Liver (tissue), 3 donors: Measurements from ENCODE around the gene ZNF605.

Experiments
- EGR1 ChIP-seq, 2 donors: IDR thresholded peaks; 2 replicates each; pipeline ENCODE4 v1.6.1; 2016 to 2018; ENCODE audit warnings: antibody characterized with exemption in 2 of 2, low read depth in 2 of 2
- FOXA1 ChIP-seq: IDR thresholded peaks from 2 replicates; pipeline ENCODE4 v1.6.1; 2016; ENCODE audit warnings: antibody characterized with exemption
- GABPA ChIP-seq, 2 donors: IDR thresholded peaks in 1 of 2; conservative IDR thresholded peaks in 1 of 2; 2 replicates each; pipeline ENCODE4 v1.6.1; 2016; ENCODE audit warnings: antibody characterized with exemption in 2 of 2, mild to moderate bottlenecking in 1 of 2, moderate library complexity in 1 of 2
- JUND ChIP-seq, 2 donors: IDR thresholded peaks; 2 replicates each; pipeline ENCODE4 v1.6.1; 2016; ENCODE audit warnings: antibody characterized with exemption in 2 of 2
- NR2F2 ChIP-seq: IDR thresholded peaks from 2 replicates; pipeline ENCODE4 v1.6.1; 2016; ENCODE audit warnings: antibody characterized with exemption
- RAD21 ChIP-seq, 2 donors: IDR thresholded peaks; 2 replicates each; pipeline ENCODE4 v1.6.1; 2016; ENCODE audit warnings: antibody characterized with exemption in 2 of 2, mild to moderate bottlenecking in 2 of 2
- REST ChIP-seq: IDR thresholded peaks from 2 replicates; pipeline ENCODE4 v1.6.1; 2016; ENCODE audit warnings: antibody characterized with exemption, mild to moderate bottlenecking
- SP1 ChIP-seq: IDR thresholded peaks from 2 replicates; pipeline ENCODE4 v1.6.1; 2018; ENCODE audit warnings: antibody characterized with exemption, mild to moderate bottlenecking
- TAF1 ChIP-seq: conservative IDR thresholded peaks from 2 replicates; pipeline ENCODE4 v1.6.1; 2016; ENCODE audit warnings: antibody characterized with exemption, mild to moderate bottlenecking
- YY1 ChIP-seq: IDR thresholded peaks from 2 replicates; pipeline ENCODE4 v1.6.1; 2016; ENCODE audit warnings: antibody characterized with exemption, mild to moderate bottlenecking
- ZBTB33 ChIP-seq: IDR thresholded peaks from 2 replicates; pipeline ENCODE4 v1.6.1; 2016; ENCODE audit warnings: antibody characterized with exemption
- TF ChIP-seq, protein P1 (sequence below): fragments of 150-350 bp; IDR thresholded peaks from 2 replicates; pipeline ENCODE4 v1.5.1; 2017; ENCODE audit warnings: improper control_type of control experiment, low read depth, low read length; ENCODE audit not compliant: missing input control
- TF ChIP-seq, protein P2 (sequence below): IDR thresholded peaks from 2 replicates; pipeline ENCODE4 v1.6.1; 2016; ENCODE audit warnings: antibody characterized with exemption
- donor health status: healthy.
- donor health status: healthy.

DNA sequence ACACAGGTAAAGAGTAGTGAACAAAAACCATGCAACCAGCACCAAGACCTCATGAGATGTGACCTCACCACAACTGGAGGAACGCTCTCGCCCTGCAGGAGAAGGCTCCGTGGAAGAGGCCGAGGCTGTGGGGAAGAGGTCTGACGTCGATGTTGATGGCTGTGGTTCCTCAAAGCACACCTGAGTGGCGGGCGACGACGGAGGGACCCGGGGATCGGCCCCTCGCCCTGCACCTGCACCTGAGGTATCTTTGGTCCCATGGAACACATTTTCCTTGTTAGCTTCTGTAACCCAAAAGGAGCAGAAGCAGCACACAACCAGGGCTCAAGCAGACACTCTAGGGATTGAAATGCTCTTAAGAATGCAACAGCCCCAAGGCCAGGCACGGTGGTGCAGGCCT lies 86.6 kb downstream of the ZNF605 start:
- TF ChIP-seq RAD21 (IDR thresholded peaks at IDR 0.05) = no peak
- TF ChIP-seq, protein P1, sequence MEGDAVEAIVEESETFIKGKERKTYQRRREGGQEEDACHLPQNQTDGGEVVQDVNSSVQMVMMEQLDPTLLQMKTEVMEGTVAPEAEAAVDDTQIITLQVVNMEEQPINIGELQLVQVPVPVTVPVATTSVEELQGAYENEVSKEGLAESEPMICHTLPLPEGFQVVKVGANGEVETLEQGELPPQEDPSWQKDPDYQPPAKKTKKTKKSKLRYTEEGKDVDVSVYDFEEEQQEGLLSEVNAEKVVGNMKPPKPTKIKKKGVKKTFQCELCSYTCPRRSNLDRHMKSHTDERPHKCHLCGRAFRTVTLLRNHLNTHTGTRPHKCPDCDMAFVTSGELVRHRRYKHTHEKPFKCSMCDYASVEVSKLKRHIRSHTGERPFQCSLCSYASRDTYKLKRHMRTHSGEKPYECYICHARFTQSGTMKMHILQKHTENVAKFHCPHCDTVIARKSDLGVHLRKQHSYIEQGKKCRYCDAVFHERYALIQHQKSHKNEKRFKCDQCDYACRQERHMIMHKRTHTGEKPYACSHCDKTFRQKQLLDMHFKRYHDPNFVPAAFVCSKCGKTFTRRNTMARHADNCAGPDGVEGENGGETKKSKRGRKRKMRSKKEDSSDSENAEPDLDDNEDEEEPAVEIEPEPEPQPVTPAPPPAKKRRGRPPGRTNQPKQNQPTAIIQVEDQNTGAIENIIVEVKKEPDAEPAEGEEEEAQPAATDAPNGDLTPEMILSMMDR = no peak
- TF ChIP-seq GABPA (IDR thresholded peaks at IDR 0.05 in 1 of 2, conservative IDR thresholded peaks at IDR 0.05 in 1 of 2) = no peak
- TF ChIP-seq ZBTB33 = no peak
- no peak for TF ChIP-seq REST
- TF ChIP-seq, protein P2, sequence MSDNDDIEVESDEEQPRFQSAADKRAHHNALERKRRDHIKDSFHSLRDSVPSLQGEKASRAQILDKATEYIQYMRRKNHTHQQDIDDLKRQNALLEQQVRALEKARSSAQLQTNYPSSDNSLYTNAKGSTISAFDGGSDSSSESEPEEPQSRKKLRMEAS = no peak
- TF ChIP-seq FOXA1 = no peak
- TF ChIP-seq TAF1 = no peak
- no peak for TF ChIP-seq SP1
- no peak for TF ChIP-seq JUND (IDR thresholded peaks at IDR 0.05)
- TF ChIP-seq EGR1 (IDR thresholded peaks at IDR 0.05; ENCODE audit: low read depth in 2 of 2) = no peak
- no peak for TF ChIP-seq YY1
- TF ChIP-seq NR2F2 = no peak
